Measurements from ENCODE around the gene NTM. TPM values are rescaled to one million over a fixed set of nuclear protein-coding genes. Genes with fewer than 3 reads are reported as not detected.

Gene NTM
- total and polyA plus RNA-seq, 2 of the 8 experiments (the other 6 are each of a cell fraction or from before 2014, with no cell fraction given): 13.4 to 20.0 TPM

DNA sequence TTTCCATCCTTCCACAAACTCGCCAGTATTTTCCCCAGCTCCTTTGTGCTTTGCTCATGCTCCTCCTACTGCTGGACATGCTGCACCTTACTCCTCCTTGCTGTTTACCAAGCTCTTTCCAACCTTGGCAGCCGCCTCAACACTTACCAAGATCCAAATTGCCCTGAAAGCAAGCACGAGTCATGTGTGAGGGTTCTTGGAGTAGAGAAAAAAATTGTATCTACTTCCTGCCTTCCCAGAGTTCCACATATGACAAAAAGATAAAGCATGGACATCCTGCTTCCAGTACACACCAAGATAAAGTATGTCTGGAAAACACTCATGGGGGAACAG lies 767.5 kb downstream of the NTM start:
- Histone ChIP-seq H3K56ac (replicated peaks; ENCODE audit: insufficient read length, low read depth, low read length) (no peak overlapping the region), H3K4me1 (replicated peaks in 1 of 4; ENCODE audit: control insufficient read depth in 3 of 4, insufficient read depth in 4 of 4, low read length in 3 of 4) (peaks cover 0 to 4% (median 0%) of the 10 kb centered on the region in 4 experiments; a peak in 2 of 7 replicates), H4K8ac (ENCODE audit: extremely low read depth, insufficient read depth, low read length) (no peak overlapping the region; the same call in 1 of the 2 replicates), H2BK20ac (ENCODE audit: low read length) (no peak overlapping the region), H3K79me2 (ENCODE audit: control insufficient read depth in 1 of 2, insufficient read depth in 2 of 2, low read length in 2 of 2) (no peaks in the 10 kb centered on the region), H2BK15ac (ENCODE audit: low read length) (no peak overlapping the region), H3K79me1 (ENCODE audit: low read depth, low read length) (no peaks in the 10 kb centered on the region), H3K4me3 (ENCODE audit: extremely low read depth in 1 of 4, insufficient read depth in 2 of 4, low read depth in 3 of 4, low read length in 4 of 4) (no peak overlapping the region), H3K9me3 (ENCODE audit: insufficient read depth in 2 of 2, low read depth in 1 of 2, low read length in 1 of 2) (no peaks in the 10 kb centered on the region), H3K23me2 (ENCODE audit: low read depth, low read length) (no peaks in the 10 kb centered on the region), H2BK120ac (replicated peaks; ENCODE audit: low read depth, low read length) (no peak overlapping the region), H2BK12ac (ENCODE audit: low read depth, low read length) (no peak overlapping the region), H3K18ac (ENCODE audit: extremely low read depth, low read length) (no peak overlapping the region), H3K14ac (ENCODE audit: insufficient read length) (no peak overlapping the region), H3K27ac (ENCODE audit: low read depth, low read length) (no peak overlapping the region), H3K23ac (ENCODE audit: insufficient read length) (no peak overlapping the region), H3K4ac (replicated peaks; ENCODE audit: insufficient read length, low read depth, low read length) (no peak overlapping the region), H4K20me1 (replicated peaks in 1 of 2; ENCODE audit: control insufficient read depth in 1 of 2, insufficient read depth in 2 of 2, low read length in 2 of 2) (no peaks in the 10 kb centered on the region), H4K91ac (replicated peaks; ENCODE audit: insufficient read length, low read length) (no peak overlapping the region), H2AFZ (ENCODE audit: low read length) (no peak overlapping the region), H2BK5ac (ENCODE audit: low read depth, low read length) (no peak overlapping the region), H3K9ac (replicated peaks in 1 of 4; ENCODE audit: extremely low read depth in 1 of 4, low read depth in 3 of 4, low read length in 3 of 4) (no peak overlapping the region), H3K36me3 (ENCODE audit: control insufficient read depth in 2 of 4, insufficient read depth in 4 of 4, low read length in 3 of 4) (no peaks in the 10 kb centered on the region), H3K4me2 (ENCODE audit: insufficient read depth in 1 of 2, low read depth in 2 of 2, low read length in 2 of 2) (no peak overlapping the region), H2AK5ac (ENCODE audit: low read depth, low read length) (no peak overlapping the region), H4K5ac (ENCODE audit: insufficient read length, low read depth, low read length) (no peak overlapping the region), H3K27me3 (replicated peaks in 1 of 4; ENCODE audit: control insufficient read depth in 3 of 4, extremely low read depth in 1 of 4, insufficient read depth in 3 of 4, low read length in 3 of 4) (no peaks in the 10 kb centered on the region)
- WGBS, 2 experiments (ENCODE audit: extremely low coverage in 1 of 2, insufficient coverage in 1 of 2, insufficient read length in 1 of 2, insufficient replicate concordance in 2 of 2, low coverage in 1 of 2, low lambda C conversion rate in 2 of 2, missing lambda C conversion rate in 1 of 2): 77% methylated on average over 3 of the region's 3 CpGs; no CpG with 5 or more reads in 1 of the 2 experiments
- FAIRE-seq: no peak
- ChIA-PET POLR2A (ENCODE audit: partially characterized antibody) (no interaction called here), CTCF (ENCODE audit: partially characterized antibody) (interaction anchor here (0.9 to 2.4 kb wide), 9 partner anchors 9 to 242 kb away, joined by 3 to 16 read pairs (median 5); no protein-coding TSS in a partner anchor)
- TF ChIP-seq RBBP5 (IDR thresholded peaks at IDR 0.05; ENCODE audit: borderline replicate concordance, low read depth, low read length) (no peak), SIN3A (conservative IDR thresholded peaks at IDR 0.05 in 1 of 2, IDR thresholded peaks at IDR 0.05 in 1 of 2; ENCODE audit: low read depth in 1 of 2, low read length in 2 of 2) (no peak), SIRT6 (IDR thresholded peaks at IDR 0.05; ENCODE audit: low read length) (no peak)
- no peak for DNase-seq (ENCODE audit: low read depth in 1 of 2, low spot score in 2 of 2)
